RWPE2 (cell line): ENCODE results near the gene HOXC9.

Experiments
- ATAC-seq: fragments of 200-7000 bp; cut with Tn5 transposase; 3 replicates; pipeline ENCODE4 v1.9.1; 2021; ENCODE audit warnings: low read depth
- DNase-seq: peaks from one replicate; pipeline ENCODE4 v3.0.0-alpha.2; 2020; ENCODE audit warnings: low spot score
- H3K27ac ChIP-seq: fragments of 450-650 bp; 2 replicates; pipeline ENCODE4 v1.5.1; 2017; ENCODE audit warnings: mild to moderate bottlenecking; ENCODE audit not compliant: poor library complexity, severe bottlenecking
- H3K27me3 ChIP-seq: fragments of 250-450 bp; sonication (Bioruptor Pico); 2 replicates; pipeline ENCODE4 v1.5.1; 2021; ENCODE audit warnings: mild to moderate bottlenecking, moderate library complexity; ENCODE audit not compliant: insufficient read depth, poor library complexity, severe bottlenecking
- H3K36me3 ChIP-seq: fragments of 250-450 bp; sonication (Bioruptor Pico); 2 replicates; pipeline ENCODE4 v1.5.1; 2020; ENCODE audit warnings: low read depth, mild to moderate bottlenecking, moderate library complexity
- H3K4me1 ChIP-seq: fragments of 250-450 bp; sonication (Bioruptor Pico); 2 replicates; pipeline ENCODE4 v1.5.1; 2021; ENCODE audit warnings: mild to moderate bottlenecking, moderate library complexity; ENCODE audit not compliant: insufficient read depth, poor library complexity, severe bottlenecking
- H3K4me3 ChIP-seq: fragments of 250-450 bp; sonication (Bioruptor Pico); 2 replicates; pipeline ENCODE4 v1.5.1; 2021; ENCODE audit warnings: mild to moderate bottlenecking, moderate library complexity; ENCODE audit not compliant: severe bottlenecking
- H3K9me3 ChIP-seq: fragments of 250-450 bp; sonication (Bioruptor Pico); 2 replicates; pipeline ENCODE4 v1.5.1; 2021; ENCODE audit warnings: mild to moderate bottlenecking, moderate library complexity; ENCODE audit not compliant: severe bottlenecking
- CTCF ChIP-seq: fragments of 450-650 bp; IDR thresholded peaks from one replicate; pipeline ENCODE4 v1.5.1; 2017; ENCODE audit warnings: mild to moderate bottlenecking, moderate library complexity; ENCODE audit not compliant: poor library complexity, severe bottlenecking

The HOXC9 gene

GRCh38 chr12:54020591-54021405 is 20.8 kb downstream of the HOXC9 start:
- H3K9me3 ChIP-seq = no peaks in the 10 kb centered on the region
- H3K4me1 ChIP-seq = no peaks in the 10 kb centered on the region
- H3K27ac ChIP-seq = no peak overlapping the region
- H3K36me3 ChIP-seq = no peaks in the 10 kb centered on the region
- ATAC-seq (no peak), DNase-seq (no peak)
- no peak for TF ChIP-seq CTCF
- peaks cover 74% of the 10 kb centered on the region for H3K27me3 ChIP-seq
- H3K4me3 ChIP-seq = no peak overlapping the region

- Histone ChIP-seq H3K4me3 (no peak overlapping the region), H3K4me1 (no peaks in the 10 kb centered on the region), H3K9me3 (no peaks in the 10 kb centered on the region), H3K36me3 (no peaks in the 10 kb centered on the region), H3K27me3 (peaks cover 76% of the 10 kb centered on the region), H3K27ac (no peak overlapping the region)
- no peak for TF ChIP-seq CTCF
- ATAC-seq = no peak
- no peak for DNase-seq
These were observed 21.6 kb downstream of the HOXC9 start for GRCh38 chr12:54021432-54022013.

- no peak overlapping the region for H3K27ac ChIP-seq
- DNase-seq = no peak
- H3K4me3 ChIP-seq = no peak overlapping the region
- no peaks in the 10 kb centered on the region for H3K36me3 ChIP-seq
- H3K27me3 ChIP-seq = peaks cover 78% of the 10 kb centered on the region
- H3K9me3 ChIP-seq = no peaks in the 10 kb centered on the region
- no peak for ATAC-seq
- TF ChIP-seq CTCF = no peak
- H3K4me1 ChIP-seq = no peaks in the 10 kb centered on the region
These were observed 23.3 kb downstream of the HOXC9 start for GRCh38 chr12:54022960-54023884.

- no peak overlapping the region for H3K4me3 ChIP-seq
- no peaks in the 10 kb centered on the region for H3K9me3 ChIP-seq
- no peaks in the 10 kb centered on the region for H3K4me1 ChIP-seq
- DNase-seq = no peak
- no peak overlapping the region for H3K27ac ChIP-seq
- ATAC-seq = no peak
- no peaks in the 10 kb centered on the region for H3K36me3 ChIP-seq
- no peak for TF ChIP-seq CTCF
- H3K27me3 ChIP-seq = peaks cover 86% of the 10 kb centered on the region
These were observed 24.2 kb downstream of the HOXC9 start for GRCh38 chr12:54024127-54024526.
